Lung microvascular endothelial cell (primary cell): ENCODE results near the gene LRRN3. TPM values are rescaled to one million over a fixed set of nuclear protein-coding genes. Genes with fewer than 3 reads are reported as not detected.

ENCODE experiments used
- DNase-seq, 2 donors: peaks; one replicate each; pipeline versions ENCODE4 v3.0.0 to v3.0.0-alpha.2; 2010; ENCODE audit warnings: low read depth in 2 of 2
- total RNA-seq: library from RNA; depleted of rRNA; stranded (reverse); fragments of >200 nt; gene quantifications from 2 replicates; pipeline ENCODE4 v1.2.1, GENCODE V29; 2014

The LRRN3 gene
- total RNA-seq, 1 donor from 2014 or later = not detected

- DNase-seq = no peak
Observed at GRCh38 chr7:111162692-111163091, 71.8 kb downstream of the LRRN3 start.

GRCh38 chr7:111164442-111164841 lies 73.5 kb downstream of the LRRN3 start:
- DNase-seq = peak in 1 of 2 donors; percentile 1

GRCh38 chr7:111168182-111168581 lies 77.3 kb downstream of the LRRN3 start:
- peak in 1 of 2 donors; percentile 21 for DNase-seq

- DNase-seq = no peak
Observed at GRCh38 chr7:111172564-111173257, 81.8 kb downstream of the LRRN3 start.

GRCh38 chr7:111173528-111173927 lies 82.6 kb downstream of the LRRN3 start:
- DNase-seq = no peak

- no peak for DNase-seq
Observed at GRCh38 chr7:111173990-111174389, 83.1 kb downstream of the LRRN3 start.

- DNase-seq = no peak
Observed at GRCh38 chr7:111174510-111174909, 83.6 kb downstream of the LRRN3 start.
